Dendritic cell treated with granulocyte-macrophage colony-stimulating factor and Interleukin-4, amounts not matched to agents 40 ng/mL and 50 ng/mL, for 4 days (primary cell): ENCODE results near the gene BTBD19.
"Not testable (repeated sequence)": the region's sequence is repeated elsewhere in the genome, so short reads cannot be mapped to it uniquely, and the experiment has no call there.

Experiments
- H3K27ac Mint-ChIP-seq: one replicate; pipeline ENCODE4 v1.8.0; 2022; ENCODE audit warnings: mild to moderate bottlenecking, mixed read lengths
- H3K27me3 Mint-ChIP-seq: one replicate; pipeline ENCODE4 v1.8.0; 2022; ENCODE audit warnings: mild to moderate bottlenecking, mixed read lengths
- H3K36me3 Mint-ChIP-seq: one replicate; pipeline ENCODE4 v1.8.0; 2022; ENCODE audit warnings: low read depth, mixed read lengths
- H3K4me1 Mint-ChIP-seq: one replicate; pipeline ENCODE4 v1.8.0; 2022; ENCODE audit warnings: low read depth, mixed read lengths
- H3K4me3 Mint-ChIP-seq: one replicate; pipeline ENCODE4 v1.8.0; 2022; ENCODE audit warnings: mild to moderate bottlenecking, moderate library complexity, mixed read lengths
- H3K9me3 Mint-ChIP-seq: one replicate; pipeline ENCODE4 v1.8.0; 2022; ENCODE audit warnings: mixed read lengths
- intact Hi-C: fragments of 100-400 bp; cut with micrococcal nuclease; formaldehyde crosslinking; loops from one replicate; pipeline ENCODE4 v1.15.0; 2022

The BTBD19 gene

GRCh38 chr1:44784094-44785028, 24.0 kb upstream of the BTBD19 start:
- no peaks in the 10 kb centered on the region for H3K9me3 Mint-ChIP-seq
- intact Hi-C loops, result loop anchor here (5.0 kb wide), 1 partner anchor 518 kb away; no protein-coding TSS in a partner anchor
- peaks cover 31% of the 10 kb centered on the region for H3K36me3 Mint-ChIP-seq
- peak overlapping the region; percentile 24 for H3K4me3 Mint-ChIP-seq
- peak overlapping the region; percentile 37 for H3K27ac Mint-ChIP-seq
- H3K27me3 Mint-ChIP-seq, result peaks cover 23% of the 10 kb centered on the region
- H3K4me1 Mint-ChIP-seq, result peaks cover 28% of the 10 kb centered on the region

- peaks cover 27% of the 10 kb centered on the region for H3K4me1 Mint-ChIP-seq
- peaks cover 23% of the 10 kb centered on the region for H3K27me3 Mint-ChIP-seq
- no peaks in the 10 kb centered on the region for H3K9me3 Mint-ChIP-seq
- intact Hi-C loops, result no loop called here
- H3K36me3 Mint-ChIP-seq, result peaks cover 24% of the 10 kb centered on the region
- no peak overlapping the region for H3K27ac Mint-ChIP-seq
- H3K4me3 Mint-ChIP-seq, result peak overlapping the region; percentile 28
Observed at GRCh38 chr1:44785029-44785380, 23.3 kb upstream of the BTBD19 start.

GRCh38 chr1:44785501-44786137, 22.7 kb upstream of the BTBD19 start:
- Mint-ChIP-seq H3K4me1 (peaks cover 27% of the 10 kb centered on the region), H3K9me3 (no peaks in the 10 kb centered on the region), H3K27ac (peak overlapping the region; percentile 75), H3K27me3 (peaks cover 23% of the 10 kb centered on the region), H3K36me3 (peaks cover 18% of the 10 kb centered on the region), H3K4me3 (peak overlapping the region; percentile 68)
- intact Hi-C loops, result no loop called here

- Mint-ChIP-seq H3K4me1 (peaks cover 27% of the 10 kb centered on the region), H3K27me3 (peaks cover 23% of the 10 kb centered on the region), H3K36me3 (peaks cover 11% of the 10 kb centered on the region), H3K9me3 (no peaks in the 10 kb centered on the region), H3K4me3 (peak overlapping the region; percentile 68), H3K27ac (peak overlapping the region; percentile 75)
- intact Hi-C loops, result no loop called here
Observed at GRCh38 chr1:44786138-44786840, 22.0 kb upstream of the BTBD19 start.

GRCh38 chr1:44786841-44787426, 21.4 kb upstream of the BTBD19 start:
- Mint-ChIP-seq H3K36me3 (peaks cover 5% of the 10 kb centered on the region), H3K9me3 (no peaks in the 10 kb centered on the region), H3K4me3 (peak overlapping the region; percentile 68), H3K4me1 (peaks cover 27% of the 10 kb centered on the region), H3K27me3 (peaks cover 23% of the 10 kb centered on the region), H3K27ac (peak overlapping the region; percentile 75)
- intact Hi-C loops, result no loop called here

- intact Hi-C loops, result no loop called here
- Mint-ChIP-seq H3K4me1 (peaks cover 27% of the 10 kb centered on the region), H3K4me3 (no peak overlapping the region), H3K36me3 (no peaks in the 10 kb centered on the region), H3K27me3 (peaks cover 23% of the 10 kb centered on the region), H3K27ac (no peak overlapping the region), H3K9me3 (no peaks in the 10 kb centered on the region)
Observed at GRCh38 chr1:44787506-44787905, 20.8 kb upstream of the BTBD19 start.

GRCh38 chr1:44788120-44788860, 20.0 kb upstream of the BTBD19 start, which contains the start of gene BEST4:
TSS of gene BEST4 (minus strand) at chr1:44788170. CDS start at chr1:44787705, 465 bp downstream.
- H3K27ac Mint-ChIP-seq, result no peak within 1 kb of the TSS
- no peaks in the 10 kb centered on the region for H3K9me3 Mint-ChIP-seq
- peaks cover 28% of the 10 kb centered on the region for H3K4me1 Mint-ChIP-seq
- intact Hi-C loops, result no loop called here
- H3K27me3 Mint-ChIP-seq, result peaks cover 23% of the 10 kb centered on the region
- no peak within 1 kb of the TSS for H3K4me3 Mint-ChIP-seq
- H3K36me3 Mint-ChIP-seq, result no peaks in the 10 kb centered on the region

GRCh38 chr1:44790968-44791801, 17.1 kb upstream of the BTBD19 start:
- Mint-ChIP-seq H3K4me1 (peaks cover 11% of the 10 kb centered on the region), H3K36me3 (no peaks in the 10 kb centered on the region), H3K27me3 (peaks cover 5% of the 10 kb centered on the region), H3K27ac (no peak overlapping the region), H3K9me3 (no peaks in the 10 kb centered on the region), H3K4me3 (no peak overlapping the region)
- intact Hi-C loops, result no loop called here

GRCh38 chr1:44792736-44793502, 15.4 kb upstream of the BTBD19 start:
- Mint-ChIP-seq H3K9me3 (no peaks in the 10 kb centered on the region), H3K27ac (peak overlapping the region; percentile 21), H3K4me1 (peaks cover 5% of the 10 kb centered on the region), H3K4me3 (no peak overlapping the region), H3K36me3 (no peaks in the 10 kb centered on the region), H3K27me3 (no peaks in the 10 kb centered on the region)
- intact Hi-C loops, result no loop called here

GRCh38 chr1:44797886-44798285, 10.4 kb upstream of the BTBD19 start:
- not testable (repeated sequence) for H3K4me3 Mint-ChIP-seq, H3K27me3 Mint-ChIP-seq, H3K9me3 Mint-ChIP-seq, H3K27ac Mint-ChIP-seq
- intact Hi-C loops, result loop anchor here (5.0 kb wide), 1 partner anchor 34 kb away; no protein-coding TSS in a partner anchor
- Mint-ChIP-seq H3K36me3 (peaks cover 20% of the 10 kb centered on the region), H3K4me1 (peaks cover 37% of the 10 kb centered on the region)

GRCh38 chr1:44798481-44799365, 9.6 kb upstream of the BTBD19 start:
- Mint-ChIP-seq H3K36me3 (peaks cover 28% of the 10 kb centered on the region), H3K27ac (peak overlapping the region; percentile 99), H3K4me3 (no peak overlapping the region), H3K4me1 (peaks cover 40% of the 10 kb centered on the region), H3K27me3 (no peaks in the 10 kb centered on the region), H3K9me3 (no peaks in the 10 kb centered on the region)
- intact Hi-C loops, result loop anchor here (5.0 kb wide), 1 partner anchor 34 kb away; no protein-coding TSS in a partner anchor
